ENCODE measurements around the gene PAOX.

DNA sequence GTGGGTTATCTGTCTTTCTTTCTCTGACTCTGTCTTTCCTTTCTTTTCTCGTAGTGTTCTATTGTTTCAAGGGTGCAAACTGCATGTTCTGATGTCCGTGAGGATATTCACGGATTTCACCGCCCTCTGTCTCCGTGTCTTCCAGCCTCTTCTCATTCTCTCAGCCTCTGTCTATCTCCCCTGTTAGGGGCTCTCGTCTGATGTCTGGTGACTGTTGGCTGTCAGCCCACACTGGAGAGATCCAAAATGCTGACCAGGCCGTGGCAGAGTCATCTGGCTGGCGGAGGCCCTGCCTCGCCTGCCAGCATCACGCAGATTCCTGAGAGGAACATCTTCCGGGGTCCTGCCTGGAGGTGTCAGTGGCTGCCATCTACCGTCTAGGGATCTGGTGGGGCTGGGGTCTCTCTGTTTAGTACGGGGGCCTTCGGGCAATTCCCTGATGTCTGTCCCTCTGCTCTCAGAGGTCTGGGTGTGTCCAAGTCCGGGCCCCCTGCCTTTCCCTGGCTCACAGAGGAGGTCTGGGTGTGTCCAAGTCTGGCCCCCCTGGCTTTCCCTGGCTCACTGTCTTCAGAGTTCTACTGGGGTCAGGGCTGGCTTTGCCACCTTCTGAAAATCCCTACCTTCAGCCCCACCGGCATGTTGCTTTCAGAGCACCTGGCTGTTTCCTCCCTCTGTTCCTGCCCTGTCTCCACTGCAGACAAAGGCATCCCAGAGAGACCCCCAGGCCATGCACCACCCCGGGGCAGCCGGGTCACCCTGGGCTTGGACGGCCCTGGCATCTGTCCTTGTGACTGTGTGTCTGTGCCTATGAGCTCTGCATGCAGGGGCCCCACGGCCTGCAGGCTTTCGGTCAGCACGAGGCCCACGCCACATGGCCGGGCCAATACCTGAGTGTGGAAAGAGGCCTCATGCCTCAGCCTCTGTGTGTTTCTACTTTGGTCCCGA, 60.7 kb downstream of the PAOX start:
- TF ChIP-seq, protein P1, sequence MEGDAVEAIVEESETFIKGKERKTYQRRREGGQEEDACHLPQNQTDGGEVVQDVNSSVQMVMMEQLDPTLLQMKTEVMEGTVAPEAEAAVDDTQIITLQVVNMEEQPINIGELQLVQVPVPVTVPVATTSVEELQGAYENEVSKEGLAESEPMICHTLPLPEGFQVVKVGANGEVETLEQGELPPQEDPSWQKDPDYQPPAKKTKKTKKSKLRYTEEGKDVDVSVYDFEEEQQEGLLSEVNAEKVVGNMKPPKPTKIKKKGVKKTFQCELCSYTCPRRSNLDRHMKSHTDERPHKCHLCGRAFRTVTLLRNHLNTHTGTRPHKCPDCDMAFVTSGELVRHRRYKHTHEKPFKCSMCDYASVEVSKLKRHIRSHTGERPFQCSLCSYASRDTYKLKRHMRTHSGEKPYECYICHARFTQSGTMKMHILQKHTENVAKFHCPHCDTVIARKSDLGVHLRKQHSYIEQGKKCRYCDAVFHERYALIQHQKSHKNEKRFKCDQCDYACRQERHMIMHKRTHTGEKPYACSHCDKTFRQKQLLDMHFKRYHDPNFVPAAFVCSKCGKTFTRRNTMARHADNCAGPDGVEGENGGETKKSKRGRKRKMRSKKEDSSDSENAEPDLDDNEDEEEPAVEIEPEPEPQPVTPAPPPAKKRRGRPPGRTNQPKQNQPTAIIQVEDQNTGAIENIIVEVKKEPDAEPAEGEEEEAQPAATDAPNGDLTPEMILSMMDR (IDR thresholded peaks at IDR 0.05; ENCODE audit: low read length), result no peak
- TF ChIP-seq EZH2 (IDR thresholded peaks at IDR 0.05; ENCODE audit: borderline replicate concordance, low read length), result no peak
